HG03025 (cell line): ENCODE data around the gene AIMP1.
"Not testable (repeated sequence)": the region's sequence is repeated elsewhere in the genome, so short reads cannot be mapped to it uniquely, and the experiment has no call there.

Source experiments
- ATAC-seq: cut with Tn5 transposase; IDR thresholded peaks from one replicate; pipeline ENCODE4 v1.9.1; 2021; ENCODE audit warnings: mild to moderate bottlenecking, moderate library complexity; ENCODE audit not compliant: unreplicated experiment, low FRiP score

AIMP1 gene

DNA sequence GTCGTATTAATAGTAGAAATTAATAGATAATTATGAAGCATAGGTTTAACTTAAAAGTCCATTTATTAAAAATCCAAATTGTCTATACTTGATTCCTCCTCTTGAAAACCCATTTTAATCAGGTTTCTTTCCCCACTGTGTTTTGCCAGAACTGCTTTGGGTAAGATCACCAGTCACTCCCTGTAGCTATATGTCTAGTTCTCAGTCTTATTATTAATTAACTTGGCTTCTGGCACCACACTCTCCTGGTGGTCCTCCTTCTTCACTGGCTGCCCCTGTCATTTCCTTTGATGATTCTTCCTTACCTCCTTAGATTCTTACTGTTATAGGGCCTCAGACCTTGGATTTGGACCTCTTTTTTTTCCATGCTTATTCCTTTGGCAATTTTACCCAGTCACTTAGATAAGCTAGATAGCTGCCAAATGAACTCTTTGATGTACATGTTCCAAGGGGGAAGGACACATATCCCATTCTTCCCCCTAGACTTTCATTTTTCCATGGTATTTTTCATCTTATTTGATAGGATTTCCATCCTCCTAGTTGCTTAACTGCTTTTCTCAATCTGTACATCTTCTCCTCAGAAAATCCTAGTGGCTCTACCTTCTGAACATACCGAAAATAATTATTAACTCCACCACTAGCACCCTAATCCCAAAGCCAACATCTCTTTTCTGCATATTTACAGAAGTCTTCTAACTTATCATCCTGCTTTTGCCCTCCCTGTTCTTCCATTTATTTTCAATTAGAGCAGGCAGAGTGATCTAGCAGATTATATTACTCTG is 27.7 kb downstream of the AIMP1 start:
- ATAC-seq: no peak

DNA sequence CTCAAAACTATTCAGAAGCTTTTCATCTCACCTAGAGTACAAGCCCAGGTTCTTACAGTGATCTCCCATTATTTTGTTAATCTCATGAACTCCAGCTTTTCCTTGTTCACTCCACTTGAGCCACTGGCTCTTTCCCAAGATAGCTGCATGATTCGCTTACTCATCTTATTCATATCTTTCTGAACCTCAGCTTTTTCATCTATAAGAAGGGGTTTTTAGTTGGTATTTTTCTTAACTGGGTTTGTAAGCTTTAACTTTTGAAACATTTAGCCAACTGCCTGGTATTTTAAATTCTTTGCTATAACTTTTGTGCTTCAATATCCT is 28.3 kb downstream of the AIMP1 start:
- no peak for ATAC-seq

DNA sequence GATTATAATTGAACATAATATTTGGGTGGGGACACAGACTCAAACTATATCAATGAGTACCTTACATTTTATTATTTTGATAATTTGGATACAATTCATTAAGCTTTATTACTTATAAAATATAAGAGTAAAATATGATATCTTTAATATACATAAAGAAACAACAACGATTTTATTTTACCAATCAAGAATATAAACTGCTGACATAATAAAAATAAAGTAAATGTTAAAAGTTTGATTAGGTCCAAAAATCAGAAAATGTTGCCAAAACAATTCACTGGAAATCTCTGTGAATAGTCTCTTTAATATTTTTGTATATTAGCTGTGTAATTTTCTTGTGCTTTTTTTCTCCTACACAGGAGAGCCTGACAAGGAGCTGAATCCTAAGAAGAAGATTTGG is 30.8 kb downstream of the AIMP1 start:
- no peak for ATAC-seq

DNA sequence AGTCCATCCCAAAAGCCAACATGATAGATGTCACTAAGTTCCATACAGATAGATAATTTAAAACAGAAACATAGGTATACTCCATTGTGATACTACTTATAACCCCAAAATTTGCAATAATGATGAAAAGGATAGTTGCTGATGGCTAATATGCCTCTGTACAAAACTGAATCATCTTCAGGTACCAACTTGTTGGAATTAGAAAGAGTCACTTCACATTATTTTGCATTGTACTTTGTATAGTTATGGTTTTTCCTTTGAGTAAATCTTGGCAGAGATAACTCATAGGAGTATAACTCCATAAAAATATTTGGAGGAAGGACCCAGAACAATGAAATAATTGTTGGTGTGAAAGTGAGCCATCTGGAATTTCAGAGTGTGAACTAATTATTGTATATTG is 34.7 kb downstream of the AIMP1 start:
- no peak for ATAC-seq

DNA sequence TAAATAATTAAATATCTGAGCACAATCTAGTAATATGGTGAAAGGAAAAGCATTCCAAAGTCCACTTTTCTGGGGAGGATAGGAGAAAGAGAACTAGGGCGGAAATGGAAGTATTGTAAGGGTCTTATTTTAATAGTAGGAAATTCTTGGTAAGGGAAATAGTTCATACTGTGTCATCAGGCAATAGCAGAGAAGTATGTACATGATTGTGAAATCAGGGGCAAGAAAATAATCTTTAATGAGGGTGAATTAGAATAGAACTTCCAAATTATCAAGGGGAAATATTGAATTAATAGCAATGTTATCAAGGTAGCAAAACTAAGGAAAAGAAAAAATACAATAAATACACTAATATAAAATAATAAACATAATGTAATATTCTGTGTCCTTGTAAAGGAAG is 37.4 kb downstream of the AIMP1 start:
- ATAC-seq: no peak

DNA sequence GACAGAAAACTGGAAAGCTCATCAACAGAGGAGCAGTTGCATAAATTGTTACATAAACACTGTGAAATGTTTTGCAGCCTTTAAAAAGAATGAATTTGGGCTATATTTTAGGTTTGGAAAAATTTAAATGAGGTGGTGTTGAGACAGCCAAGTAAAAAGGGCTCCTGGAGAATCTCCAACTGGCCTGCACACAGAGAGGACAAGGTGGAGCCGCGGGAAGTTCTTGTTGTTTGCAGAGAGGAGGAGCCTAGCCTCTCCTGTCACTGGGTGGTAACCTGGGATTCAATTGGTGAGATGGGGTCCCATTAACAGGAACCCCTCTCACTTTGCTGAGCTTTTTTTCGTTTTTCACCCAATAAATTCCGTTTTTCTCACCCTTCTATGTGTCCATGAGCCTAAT is 38.8 kb downstream of the AIMP1 start:
- no peak for ATAC-seq

DNA sequence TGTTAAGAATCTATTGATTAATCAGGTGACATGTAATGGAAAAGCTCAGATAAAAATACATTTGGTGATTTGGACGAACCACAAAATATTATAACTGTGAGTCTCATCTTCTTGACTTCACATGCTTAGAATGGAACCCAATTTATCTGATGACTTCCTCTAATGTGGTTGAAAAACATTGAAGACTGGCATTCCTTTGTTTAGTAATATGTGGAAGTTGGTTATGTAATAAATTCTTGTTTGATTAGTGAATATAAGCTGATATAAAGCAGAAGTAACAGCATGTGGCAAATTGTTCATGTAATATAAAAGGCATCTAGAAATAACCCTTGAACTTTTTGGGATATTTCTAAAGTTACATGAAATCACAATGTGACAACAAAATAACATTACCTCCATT is 42.5 kb downstream of the AIMP1 start:
- no peak for ATAC-seq

DNA sequence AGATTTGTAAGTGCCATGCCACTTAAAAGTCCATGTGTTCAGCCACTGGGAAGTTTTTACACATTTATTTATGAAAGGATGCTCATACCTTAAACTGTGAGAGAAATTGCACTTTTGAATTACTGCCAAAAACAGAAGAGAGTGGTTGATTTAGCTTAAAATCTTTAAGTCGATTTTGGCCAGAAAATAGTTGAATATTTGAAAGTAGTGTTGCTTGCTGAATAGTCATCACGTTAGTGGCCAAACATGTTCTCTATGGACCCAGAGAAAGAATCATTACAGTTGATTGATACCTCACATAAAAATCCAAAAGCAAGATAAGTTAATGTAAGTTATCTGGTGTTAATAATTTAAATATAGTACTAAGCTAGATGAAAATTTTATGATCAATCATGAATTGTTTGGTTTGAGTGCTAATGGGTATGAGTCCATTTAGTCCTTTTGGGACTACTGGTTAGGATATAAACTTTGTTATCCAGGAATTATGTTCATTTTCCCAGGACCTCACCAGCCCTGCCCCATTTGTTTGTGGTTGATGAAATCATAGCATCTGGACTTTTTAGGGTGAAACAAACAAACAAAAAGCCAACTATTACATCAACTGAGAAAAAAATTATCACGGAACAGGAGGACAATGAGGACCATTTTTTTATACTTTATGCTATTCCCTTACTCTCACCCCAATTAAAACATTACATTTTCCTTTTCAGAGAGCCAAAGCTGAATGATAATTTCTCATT is 45.9 kb downstream of the AIMP1 start:
- ATAC-seq: no peak

DNA sequence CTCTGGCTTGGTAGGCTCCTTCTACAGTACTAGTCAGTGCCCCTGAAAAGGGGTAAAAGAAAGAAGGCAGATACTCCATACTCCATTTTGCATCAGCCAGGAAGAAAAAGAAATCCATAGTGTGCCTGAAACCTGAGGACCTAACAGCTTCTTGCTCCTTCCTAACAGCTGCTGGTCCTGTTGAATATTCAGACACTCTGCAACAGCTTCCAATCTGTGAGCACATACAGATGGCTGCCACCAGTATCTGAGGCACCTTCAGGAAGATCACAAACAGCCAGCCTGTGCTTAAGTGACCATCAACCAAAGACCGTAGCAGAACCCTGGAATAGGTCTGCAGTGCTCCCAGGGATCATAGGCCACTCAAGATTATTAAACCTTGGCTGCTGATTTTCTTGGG is 47.9 kb downstream of the AIMP1 start:
- no peak for ATAC-seq

DNA sequence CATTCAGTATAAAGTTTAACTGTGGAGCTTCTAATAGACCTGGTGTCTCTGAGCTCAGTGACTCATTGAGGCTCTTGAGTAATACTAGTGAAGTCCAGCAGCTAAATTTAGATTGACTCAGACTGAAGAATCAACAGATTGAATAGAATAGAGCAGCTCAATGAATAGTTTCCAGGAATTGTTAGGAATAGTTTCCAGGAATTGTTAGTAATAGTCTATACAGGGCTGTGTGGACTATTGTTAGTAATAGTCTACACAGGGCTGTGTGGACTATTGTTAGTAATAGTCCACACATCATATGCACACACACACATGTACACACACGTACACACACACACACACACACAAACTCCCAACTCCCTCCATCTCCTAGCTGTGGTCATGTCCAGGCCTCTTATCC is 49.3 kb downstream of the AIMP1 start:
- ATAC-seq: no peak

DNA sequence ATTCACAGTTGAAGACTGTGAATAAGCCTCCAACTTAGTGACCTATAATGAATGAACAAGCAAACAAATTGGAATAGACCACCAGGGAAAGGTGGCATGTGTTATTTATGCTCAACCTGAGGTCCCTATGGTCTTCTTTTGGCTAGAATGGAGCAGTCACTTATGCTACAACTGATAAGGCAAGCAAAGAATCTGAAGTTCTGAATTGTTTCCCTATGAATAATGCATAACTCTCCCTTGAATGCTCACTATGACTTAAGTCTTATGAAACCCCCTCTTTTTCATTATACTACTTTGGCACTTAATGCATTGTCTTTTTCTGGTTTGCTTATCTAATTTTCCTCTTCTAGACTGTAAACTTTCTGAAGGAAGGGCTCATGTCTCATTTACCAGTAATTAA is 49.7 kb downstream of the AIMP1 start:
- no peak for ATAC-seq

DNA sequence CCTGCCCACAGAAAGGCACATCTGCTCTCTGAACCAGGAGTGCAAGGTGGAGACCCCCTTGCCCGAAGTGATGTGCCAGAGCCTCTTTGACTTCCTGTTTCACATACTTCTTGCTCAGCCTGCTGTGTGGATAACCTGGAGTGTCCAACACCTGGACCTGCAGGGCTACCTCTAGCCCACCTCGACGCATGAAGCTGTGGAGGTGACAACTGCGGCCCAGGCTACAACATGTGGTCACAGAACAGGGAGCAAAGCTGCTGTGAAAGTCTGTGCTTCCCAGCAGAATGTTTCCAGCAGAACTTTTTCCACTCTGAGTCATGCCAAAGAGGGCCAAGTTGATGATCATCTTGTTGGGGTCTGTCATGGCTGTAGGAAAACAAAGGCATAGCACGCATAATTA is 50.7 kb downstream of the AIMP1 start:
- no peak for ATAC-seq

DNA sequence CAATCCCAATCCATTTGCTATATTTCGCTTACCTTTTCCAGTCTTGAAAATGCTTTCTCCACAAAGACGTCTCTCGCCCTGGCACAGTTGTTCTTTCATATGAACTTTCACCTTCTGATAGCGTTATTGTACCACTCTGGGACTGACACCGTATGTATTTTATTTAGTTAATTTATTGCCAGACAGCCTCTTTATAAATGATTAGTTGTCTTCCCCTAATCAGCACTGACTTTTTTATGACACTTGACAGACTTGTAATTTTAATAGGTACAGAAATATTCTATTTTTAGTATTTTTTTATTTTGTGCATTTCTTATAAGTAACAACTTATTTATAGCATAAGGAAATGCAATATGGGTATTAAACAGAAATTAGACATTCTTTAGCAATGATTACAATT is 52.3 kb downstream of the AIMP1 start, which contains the start of gene GIMD1:
Gene GIMD1, minus strand, starts transcription at position 101 of the 400 bp plus-strand sequence. CDS start 1,343 bp downstream, outside the sequence.
- ATAC-seq: no peak

DNA sequence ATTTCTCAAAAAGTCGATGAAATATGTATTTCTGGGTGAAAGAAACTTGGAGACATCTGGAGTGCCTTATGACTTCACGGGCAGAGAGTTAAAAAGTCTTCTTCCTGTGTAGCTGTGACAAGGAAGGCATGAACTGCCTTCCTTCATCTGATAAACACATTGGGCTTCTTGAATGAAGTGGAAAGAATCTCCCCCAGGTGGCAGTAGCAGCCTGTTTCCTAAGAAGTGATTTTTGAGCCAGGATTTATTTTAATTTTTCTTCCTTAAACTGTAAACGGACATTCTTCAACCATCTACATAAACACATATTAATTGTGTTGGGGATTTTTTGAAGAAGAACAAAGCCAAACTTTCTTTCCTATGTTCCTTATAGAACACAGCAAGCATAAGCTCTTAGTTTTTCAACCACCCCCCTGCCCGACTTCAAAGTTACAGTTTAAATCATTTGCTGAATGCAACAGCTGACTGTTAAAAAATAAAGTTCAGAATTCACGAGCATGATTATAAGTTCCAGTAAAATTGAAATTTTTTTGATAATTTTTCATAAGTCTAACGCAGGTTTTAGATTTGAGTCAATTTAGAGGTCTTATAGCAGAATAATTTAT is 53.2 kb downstream of the AIMP1 start:
- no peak for ATAC-seq

DNA sequence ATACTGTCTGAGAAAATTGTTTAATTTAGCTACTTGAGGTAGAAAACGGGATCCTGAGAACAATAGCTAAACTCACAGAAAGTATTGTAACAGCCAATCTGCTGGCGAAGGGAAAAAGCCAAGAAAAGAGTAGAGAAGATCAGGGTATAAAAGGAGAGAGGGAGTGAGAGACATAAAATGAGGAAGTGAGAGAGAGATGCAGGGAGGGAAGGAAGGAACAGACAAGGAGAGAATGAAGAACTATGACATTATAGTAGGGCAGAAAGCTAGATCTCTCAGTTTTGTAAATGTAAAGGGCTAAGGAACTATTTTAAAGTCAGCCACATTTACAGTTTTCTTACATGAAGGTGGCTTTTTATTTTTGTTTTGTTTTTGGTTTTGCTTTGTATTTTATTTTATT is 53.9 kb downstream of the AIMP1 start:
- ATAC-seq: no peak

DNA sequence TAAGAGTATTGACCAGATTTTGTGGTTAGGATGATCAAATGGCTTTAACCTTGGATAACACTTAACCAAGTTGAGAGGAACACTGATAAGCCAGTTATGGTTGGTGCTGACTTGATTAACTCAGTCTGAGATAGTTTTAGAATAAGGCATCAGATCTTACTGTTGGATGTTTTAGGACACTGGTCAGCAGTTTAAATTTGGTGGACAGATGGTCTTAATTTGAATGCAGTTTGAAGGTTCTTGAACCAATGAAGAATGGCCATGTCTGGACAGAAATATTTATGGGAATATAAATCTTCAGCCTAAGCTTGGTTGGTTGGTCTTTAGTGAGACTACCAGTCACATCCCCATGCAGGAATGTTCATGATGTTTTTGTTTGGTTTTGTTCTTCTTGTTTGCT is 54.8 kb downstream of the AIMP1 start:
- ATAC-seq: no peak

DNA sequence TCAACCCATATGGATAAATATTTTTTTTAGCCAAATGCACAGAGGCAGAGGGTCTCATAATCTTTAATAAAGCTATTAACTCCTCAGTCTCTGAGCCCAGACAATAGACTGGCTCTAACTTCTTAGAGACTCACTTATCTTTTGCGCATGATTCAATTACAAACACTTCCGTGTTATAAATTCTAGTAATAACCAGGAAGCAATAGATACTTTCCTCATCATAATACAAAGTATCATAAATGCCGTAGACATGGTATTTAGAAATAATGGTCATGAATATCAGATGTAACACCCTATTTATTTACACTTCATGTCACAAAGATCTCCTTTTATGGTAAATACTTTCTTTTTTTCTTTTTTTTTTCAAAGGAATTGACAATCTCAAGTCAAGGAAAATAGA is 56.7 kb downstream of the AIMP1 start:
- no peak for ATAC-seq

DNA sequence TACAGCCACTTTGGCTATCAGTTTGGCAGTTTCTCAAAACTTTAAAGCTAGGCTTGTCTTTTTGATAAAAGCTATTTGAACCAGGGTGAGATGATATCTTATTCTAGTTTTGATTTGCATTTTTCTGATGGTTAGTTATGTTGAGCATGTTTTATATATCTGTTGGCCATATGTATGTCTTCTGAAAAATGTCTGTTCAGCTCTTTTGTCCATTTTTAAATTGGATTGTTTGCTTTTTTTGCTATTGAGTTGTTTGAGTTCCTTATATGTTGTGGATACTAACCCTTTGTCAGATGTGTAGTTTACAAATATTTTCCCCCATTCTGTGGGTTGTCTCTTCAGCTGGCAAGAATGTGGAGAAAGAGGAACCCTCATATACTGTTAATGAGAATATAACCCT is 63.8 kb downstream of the AIMP1 start:
- ATAC-seq: no peak

DNA sequence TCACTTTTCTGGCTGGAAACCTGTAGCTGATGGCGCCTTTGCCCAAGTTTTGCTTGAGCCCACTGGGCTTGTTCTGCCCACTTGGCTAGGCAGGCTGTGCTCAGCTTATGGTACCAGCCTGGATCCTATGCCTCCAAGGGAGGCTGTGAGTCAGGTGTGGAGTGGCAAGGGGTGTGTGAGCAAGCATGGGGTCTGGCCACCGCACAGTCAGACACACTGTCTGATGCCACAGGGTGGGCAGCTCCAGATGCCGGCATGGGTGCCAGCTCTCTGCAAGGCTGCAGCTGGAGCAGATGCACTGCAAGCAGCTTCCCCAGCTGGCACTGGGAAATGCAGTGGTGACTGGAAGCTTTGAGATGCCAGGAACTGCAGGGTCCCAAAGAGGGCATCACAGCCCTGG is 68.5 kb downstream of the AIMP1 start:
- ATAC-seq: no peak

DNA sequence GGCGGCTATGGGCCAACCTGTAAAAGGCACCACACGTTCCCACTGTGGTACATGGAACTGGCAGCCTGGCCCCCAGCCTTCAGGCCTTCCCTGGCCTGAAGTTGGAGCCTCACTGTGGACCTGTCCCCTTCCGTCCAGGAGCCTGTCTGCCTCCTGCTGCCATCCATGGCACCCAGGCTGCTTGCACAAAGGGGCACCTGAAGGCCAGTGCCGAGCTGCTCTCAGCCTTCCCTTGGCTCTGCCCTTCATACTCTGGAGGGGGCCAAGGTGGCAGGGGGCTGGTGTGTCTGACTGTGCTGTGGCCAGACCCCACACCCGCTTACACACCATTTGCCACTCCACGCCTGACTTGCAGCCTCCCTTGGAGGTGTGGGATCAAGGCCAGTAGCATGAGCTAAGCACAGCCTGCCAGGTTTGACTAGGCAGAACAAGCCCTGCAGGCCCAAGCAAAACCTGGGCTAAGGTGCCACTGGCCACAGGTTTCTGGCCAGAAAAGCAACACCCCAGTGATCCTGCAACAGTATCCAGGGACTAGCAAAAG is 69.6 kb downstream of the AIMP1 start:
- no peak for ATAC-seq

DNA sequence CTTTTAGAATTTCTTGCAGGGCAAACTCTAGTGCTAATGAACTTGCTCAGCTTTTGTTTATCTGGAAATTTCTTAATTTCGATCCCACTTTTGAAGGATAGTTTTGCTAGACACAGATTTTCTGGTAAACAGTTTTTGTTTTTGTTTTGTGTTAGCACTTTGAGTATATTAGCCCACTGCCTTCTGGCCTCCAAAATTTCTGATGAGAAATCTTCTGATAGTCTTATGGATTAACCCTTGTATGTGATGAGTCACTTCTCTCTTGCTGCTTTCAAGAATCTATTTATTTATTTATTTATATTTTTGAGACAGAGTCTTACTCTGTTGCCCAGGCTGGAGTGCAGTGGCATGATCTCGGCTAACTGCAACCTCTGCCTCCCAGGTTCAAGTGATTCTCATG is 79.2 kb downstream of the AIMP1 start:
- no peak for ATAC-seq

DNA sequence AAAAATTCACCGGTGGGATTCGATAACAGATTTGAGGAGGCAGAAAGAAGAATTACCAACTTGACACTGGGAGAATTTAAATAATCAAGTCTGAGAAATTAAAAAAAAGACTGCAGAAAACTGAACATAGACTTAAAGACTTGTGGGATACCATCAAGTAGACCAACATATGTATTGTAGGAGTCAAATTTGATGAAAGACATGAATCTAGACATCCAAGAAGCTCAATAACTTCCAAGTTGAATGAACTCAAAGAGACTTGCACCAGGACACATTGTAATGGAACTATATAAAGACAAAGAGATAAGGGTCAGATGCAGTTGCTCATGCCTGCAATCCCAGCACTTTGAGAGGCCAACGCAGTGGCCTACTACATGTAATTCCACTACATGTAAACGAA is 82.5 kb downstream of the AIMP1 start:
- ATAC-seq: not testable (repeated sequence)
